Upper lobe of right lung (tissue), 1 donor: ENCODE data around the gene MAP4K2. TPM values are rescaled to one million over a fixed set of nuclear protein-coding genes. Genes with fewer than 3 reads are reported as not detected.

Experiments
- ATAC-seq: fragments of 200-7000 bp; cut with Tn5 transposase; one replicate; pipeline ENCODE4 v1.9.1; 2020; ENCODE audit warnings: mild to moderate bottlenecking, moderate library complexity
- DNase-seq: peaks from one replicate; pipeline ENCODE4 v3.0.0-alpha.2; 2020
- H3K27ac ChIP-seq: fragments of 200-600 bp; one replicate; pipeline ENCODE4 v1.8.0; 2022
- H3K27me3 ChIP-seq: fragments of 200-600 bp; one replicate; pipeline ENCODE4 v1.8.0; 2022; ENCODE audit warnings: mild to moderate bottlenecking
- H3K36me3 ChIP-seq: fragments of 200-600 bp; one replicate; pipeline ENCODE4 v1.8.0; 2022
- H3K4me1 ChIP-seq: fragments of 200-600 bp; one replicate; pipeline ENCODE4 v1.8.0; 2022
- H3K4me3 ChIP-seq: fragments of 200-600 bp; one replicate; pipeline ENCODE4 v1.8.0; 2022; ENCODE audit warnings: mild to moderate bottlenecking
- H3K9me3 ChIP-seq: fragments of 200-600 bp; one replicate; pipeline ENCODE4 v1.8.0; 2022
- CTCF ChIP-seq: fragments of 200-600 bp; IDR thresholded peaks from one replicate; pipeline ENCODE4 v1.8.0; 2022; ENCODE audit warnings: antibody characterized with exemption
- intact Hi-C: fragments of 100-400 bp; cut with DNase I; formaldehyde crosslinking; loops from one replicate; pipeline ENCODE4 v1.11.0; 2022
- total RNA-seq: library from RNA; stranded (reverse); fragmentation: NEBNext Ultra II Directional; extraction: Animal tissue kit (Norgen Biotek cat#: 25700); gene quantifications from one replicate; pipeline ENCODE4 v1.2.1, GENCODE V29; 2021
- donor health status: DM: no; HTN: yes; CAD: no; lungs with severe emphysema.

MAP4K2 gene
- total RNA-seq, 1 donor from 2014 or later, result 28.9 TPM

GRCh38 chr11:64843686-64844329, 40.8 kb upstream of the MAP4K2 start:
- Histone ChIP-seq H3K36me3 (no peaks in the 10 kb centered on the region), H3K27ac (peak overlapping the region; percentile 87), H3K27me3 (no peaks in the 10 kb centered on the region), H3K4me3 (peak overlapping the region; percentile 61), H3K4me1 (peaks cover 16% of the 10 kb centered on the region), H3K9me3 (no peaks in the 10 kb centered on the region)
- TF ChIP-seq CTCF, result no peak
- DNase-seq, result no peak
- ATAC-seq, result no peak
- intact Hi-C loops, result no loop called here

GRCh38 chr11:64842851-64843685, 40.1 kb upstream of the MAP4K2 start:
- H3K4me3 ChIP-seq, result peak overlapping the region; percentile 61
- H3K9me3 ChIP-seq, result no peaks in the 10 kb centered on the region
- H3K4me1 ChIP-seq, result peaks cover 16% of the 10 kb centered on the region
- DNase-seq, result peak; percentile 86
- no peaks in the 10 kb centered on the region for H3K36me3 ChIP-seq
- peak; percentile 47 for ATAC-seq
- H3K27me3 ChIP-seq, result no peaks in the 10 kb centered on the region
- intact Hi-C loops, result no loop called here
- peak overlapping the region; percentile 87 for H3K27ac ChIP-seq
- TF ChIP-seq CTCF, result no peak

DNA sequence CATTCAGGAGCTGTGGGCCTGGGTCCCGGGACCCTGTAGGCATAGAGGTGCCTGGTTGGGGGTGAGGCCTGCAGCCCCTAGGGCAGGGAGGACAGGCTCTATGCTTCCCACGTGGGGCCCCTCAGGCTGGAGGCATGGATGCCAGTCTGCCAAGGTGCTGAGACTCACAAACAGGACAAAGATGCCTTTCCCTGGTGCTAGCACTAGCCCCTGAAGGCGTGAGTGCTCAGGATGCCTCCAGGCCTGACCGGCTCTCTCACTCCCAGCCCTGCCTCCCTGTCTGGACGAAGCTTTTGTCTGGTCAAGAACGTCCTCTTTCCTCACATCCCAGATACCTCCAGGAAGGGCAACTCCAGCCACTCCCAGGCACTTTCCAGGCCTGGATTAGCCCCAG, 39.3 kb upstream of the MAP4K2 start:
- Histone ChIP-seq H3K36me3 (no peaks in the 10 kb centered on the region), H3K27me3 (no peaks in the 10 kb centered on the region), H3K4me1 (peaks cover 13% of the 10 kb centered on the region), H3K9me3 (no peaks in the 10 kb centered on the region), H3K27ac (peak overlapping the region; percentile 87), H3K4me3 (no peak overlapping the region)
- no peak for TF ChIP-seq CTCF
- DNase-seq (no peak), ATAC-seq (no peak)
- intact Hi-C loops, result no loop called here

- Histone ChIP-seq H3K27ac (peak overlapping the region; percentile 87), H3K9me3 (no peaks in the 10 kb centered on the region), H3K36me3 (no peaks in the 10 kb centered on the region), H3K4me3 (no peak overlapping the region), H3K27me3 (no peaks in the 10 kb centered on the region), H3K4me1 (peaks cover 11% of the 10 kb centered on the region)
- no peak for TF ChIP-seq CTCF
- intact Hi-C loops, result no loop called here
- DNase-seq (no peak), ATAC-seq (no peak)
Measured at GRCh38 chr11:64841592-64842365, 38.8 kb upstream of the MAP4K2 start.

- DNase-seq (no peak), ATAC-seq (no peak)
- Histone ChIP-seq H3K36me3 (no peaks in the 10 kb centered on the region), H3K27ac (no peak overlapping the region), H3K4me3 (no peak overlapping the region), H3K27me3 (no peaks in the 10 kb centered on the region), H3K4me1 (peaks cover 11% of the 10 kb centered on the region), H3K9me3 (no peaks in the 10 kb centered on the region)
- TF ChIP-seq CTCF, result no peak
- intact Hi-C loops, result no loop called here
Measured at GRCh38 chr11:64839887-64840782, 37.1 kb upstream of the MAP4K2 start.
